Fibroblast of villous mesenchyme (primary cell): Measurements from ENCODE around the gene KERA. TPM values are rescaled to one million over a fixed set of nuclear protein-coding genes. Genes with fewer than 3 reads are reported as not detected.
A peak's percentile ranks its signal among the peaks of the same experiment; 100 is the strongest.

Source experiments
- DNase-seq: peaks from one replicate; pipeline ENCODE4 v3.0.0-alpha.2; 2010; ENCODE audit warnings: low read depth
- H3K4me3 ChIP-seq: 2 replicates; pipeline ENCODE4 v1.5.1; 2011; ENCODE audit warnings: low read depth, mild to moderate bottlenecking, low read length
- CTCF ChIP-seq: IDR thresholded peaks from 2 replicates; pipeline ENCODE4 v1.5.1; 2012; ENCODE audit warnings: low read depth, mild to moderate bottlenecking, low read length; ENCODE audit not compliant: insufficient read depth
- total RNA-seq: library from RNA; depleted of rRNA; stranded (reverse); fragments of >200 nt; gene quantifications from 2 replicates; pipeline ENCODE4 v1.2.3, GENCODE V29; 2012

The KERA gene
- total RNA-seq, 1 donor: not detected

DNA sequence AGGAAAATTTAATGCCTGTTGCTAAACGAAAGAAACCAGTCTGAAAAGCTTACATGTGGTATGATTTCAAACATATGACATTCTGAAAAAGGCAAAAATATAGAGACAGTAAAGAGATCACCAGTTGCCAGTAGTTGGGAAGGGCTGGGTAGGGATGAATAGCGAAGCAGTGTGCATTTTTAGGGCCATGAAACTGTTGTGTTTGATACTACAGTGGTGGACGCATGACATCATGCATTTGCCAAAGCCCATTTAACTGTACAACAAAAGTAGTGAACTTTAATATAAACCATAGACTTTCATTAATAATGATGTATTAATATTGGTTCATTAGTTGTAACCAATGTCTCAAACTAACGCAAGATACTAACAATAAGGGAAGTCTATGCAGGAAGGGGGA lies 38.4 kb downstream of the KERA start:
- no peak for TF ChIP-seq CTCF
- no peak overlapping the region for H3K4me3 ChIP-seq
- DNase-seq: no peak

- peak; percentile 18 for DNase-seq
- H3K4me3 ChIP-seq: no peak overlapping the region
- no peak for TF ChIP-seq CTCF
Measured at GRCh38 chr12:91017511-91018263, 40.1 kb downstream of the KERA start.

DNA sequence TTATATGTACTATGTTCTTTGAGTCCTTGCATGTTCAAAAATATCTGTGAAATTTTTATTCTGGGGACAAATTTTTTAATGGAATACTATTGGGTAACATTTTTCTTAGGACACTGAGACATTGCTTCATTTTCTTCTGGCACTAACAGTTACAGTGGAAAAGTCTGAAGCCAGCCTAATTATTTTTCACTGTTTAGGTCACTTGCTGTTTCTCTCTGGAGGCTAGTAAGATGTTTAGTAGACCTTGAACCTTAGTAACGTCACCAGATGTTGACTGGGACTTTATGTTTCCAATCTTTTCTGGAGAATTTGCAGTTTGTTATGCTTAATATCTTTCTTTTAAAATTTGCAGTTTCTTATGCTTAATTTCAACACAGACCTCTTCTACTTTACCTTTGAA lies 40.8 kb downstream of the KERA start:
- peak; percentile 78 for DNase-seq
- no peak for TF ChIP-seq CTCF
- H3K4me3 ChIP-seq: no peak overlapping the region

DNA sequence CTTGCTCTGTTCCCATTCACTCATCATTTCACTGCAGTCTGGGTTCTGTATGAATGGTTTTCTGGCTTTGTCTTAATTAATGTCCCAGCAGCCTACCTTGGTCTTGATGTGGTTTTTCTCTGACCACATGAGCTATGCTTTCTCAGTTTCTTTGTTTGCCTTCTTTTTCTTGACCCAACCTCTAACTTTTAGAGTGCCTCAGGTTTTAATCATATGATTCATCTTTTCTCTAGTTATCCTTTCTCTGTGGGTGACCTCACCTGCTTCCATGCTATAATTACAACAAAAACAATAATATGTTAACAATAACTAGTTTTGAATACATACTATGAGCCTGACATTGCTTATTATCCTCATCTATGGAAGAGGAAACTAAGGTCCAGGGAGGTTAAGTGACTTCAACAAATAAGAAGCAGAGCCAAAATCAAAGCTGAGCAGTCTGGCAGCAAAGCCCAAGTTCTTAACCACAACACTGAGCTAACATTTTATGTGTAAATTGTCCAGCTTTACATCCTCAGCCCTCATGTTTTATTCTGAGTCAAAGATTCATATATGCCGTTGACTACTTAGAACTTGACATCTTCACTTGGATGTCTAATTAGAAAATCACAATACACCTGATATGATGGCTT lies 48.4 kb downstream of the KERA start:
- no peak overlapping the region for H3K4me3 ChIP-seq

GRCh38 chr12:91007531-91008290 lies 50.1 kb downstream of the KERA start:
- TF ChIP-seq CTCF: no peak
- H3K4me3 ChIP-seq: no peak overlapping the region
- no peak for DNase-seq

More for the DNA sequence above, 48.4 kb downstream of the KERA start:
- peak; percentile 30 for DNase-seq
- TF ChIP-seq CTCF: no peak

GRCh38 chr12:91004872-91005271 lies 53.0 kb downstream of the KERA start, which contains the start of gene EPYC:
EPYC (minus strand) TSS chr12:91004972; CDS start chr12:91002565, 2,407 bp downstream.
- no peak within 1 kb of the TSS for H3K4me3 ChIP-seq
- no peak for TF ChIP-seq CTCF
- DNase-seq: no peak
